Heart right ventricle (tissue), 16 donors: Measurements from ENCODE around the gene TMEM143. TPM values are rescaled to one million over a fixed set of nuclear protein-coding genes. Genes with fewer than 3 reads are reported as not detected.
A peak's percentile ranks its signal among the peaks of the same experiment; 100 is the strongest.
"Not testable (repeated sequence)": the region's sequence is repeated elsewhere in the genome, so short reads cannot be mapped to it uniquely, and the experiment has no call there.

Experiments
- ATAC-seq, 8 donors: fragments of 200-7000 bp; cut with Tn5 transposase; one replicate each; pipeline ENCODE4 v1.9.1; 2020; ENCODE audit warnings: mild to moderate bottlenecking in 8 of 8, moderate library complexity in 8 of 8, moderate number of reproducible peaks in 1 of 8
- DNase-seq, 2 donors: peaks; one replicate each; pipeline ENCODE4 v3.0.0-alpha.2; 2020
- H3K27ac ChIP-seq, 10 donors: fragments of 200-600 bp; sonication (generic) in 2 of 10; one replicate each; pipeline versions ENCODE4 v1.5.0 to v1.8.0; 2020 to 2022; ENCODE audit warnings: mild to moderate bottlenecking in 3 of 10
- H3K27me3 ChIP-seq, 7 donors: fragments of 200-600 bp; one replicate each; pipeline ENCODE4 v1.8.0; 2021 to 2022; ENCODE audit warnings: mild to moderate bottlenecking in 2 of 7
- H3K36me3 ChIP-seq, 9 donors: fragments of 200-600 bp; sonication (generic) in 1 of 9; one replicate each; pipeline versions ENCODE4 v1.5.0 to v1.8.0; 2020 to 2022; ENCODE audit warnings: mild to moderate bottlenecking in 2 of 9
- H3K4me1 ChIP-seq, 9 donors: fragments of 200-600 bp; sonication (generic) in 1 of 9; one replicate each; pipeline versions ENCODE4 v1.5.0 to v1.8.0; 2020 to 2022; ENCODE audit warnings: mild to moderate bottlenecking in 4 of 9
- H3K4me3 ChIP-seq, 10 donors: fragments of 200-600 bp; sonication (generic) in 2 of 10; one replicate each; pipeline versions ENCODE4 v1.5.0 to v1.8.0; 2020 to 2022; ENCODE audit warnings: mild to moderate bottlenecking in 7 of 10, moderate library complexity in 2 of 10
- H3K9me3 ChIP-seq, 11 donors: fragments of 200-600 bp in 10 of 11; sonication (generic) in 2 of 11; one replicate each; pipeline versions ENCODE4 v1.5.0 to v1.8.0; 2013 to 2022; ENCODE audit warnings: mild to moderate bottlenecking in 2 of 11, control low read depth in 1 of 11, moderate library complexity in 1 of 11
- CTCF ChIP-seq, 9 donors: fragments of 200-600 bp; sonication (generic) in 2 of 9; IDR thresholded peaks; one replicate each; pipeline versions ENCODE4 v1.5.0 to v1.8.0; 2021 to 2022; ENCODE audit warnings: antibody characterized with exemption in 9 of 9, mild to moderate bottlenecking in 5 of 9, moderate library complexity in 1 of 9
- WGBS, 2 donors: extraction: QIAGEN DNeasy Blood & Tissue Kit; methylation state at CpG; one replicate each; pipeline ENCODE4 v1.1.7; 2013; ENCODE audit warnings: inconsistent platforms in 1 of 2; 5-methylcytosine and 5-hydroxymethylcytosine counted together
- intact Hi-C, 10 donors: fragments of 100-400 bp; cut with DNase I; formaldehyde crosslinking; loops; one replicate each; pipeline versions ENCODE4 v1.11.1 to v1.14.2; 2022
- polyA plus RNA-seq, 2 donors: library from polyadenylated mRNA; stranded (reverse); fragments of 200-250 nt; gene quantifications; one replicate each; pipeline ENCODE4 v1.2.3, GENCODE V29; 2013
- total RNA-seq, 10 donors: library from RNA; stranded (reverse); fragmentation: NEBNext Ultra II Directional in 3 of 10; extraction: Animal tissue kit (Norgen Biotek cat#: 25700) in 3 of 10; gene quantifications; one replicate each; pipeline versions ENCODE4 v1.2.1 to v1.2.4, GENCODE V29; 2021 to 2023
- donor health status: Arrhythmogenic right ventricular cardiomyopathy.
- donor health status: ischemic (EF 13 %, LVEDD 7.1; RV severe dilation, severe dysfunction).
- donor health status: healthy with polysubstance abuse.
- donor health status: DM: no; HTN: yes; CAD: no.
- donor health status: DM: no; HTN: no; CAD: no.
- donor health status: ischemic (EF 25% LVEDD 6.9; RV normal size, moderate dysfunction).
- donor health status: ischemic (EF 25% LVEDD 5.7; RV mildly dilated, moderate dysfunction).
- donor health status: healthy.
- donor health status: DM: yes; HTN: yes; CAD: no.
- donor health status: Ischemic cardiomyopathy.
- donor health status: ischemic (EF 35%, LVEDD 5.7; RV mildly dilated, moderate dysfunction).
- donor health status: nonischemic (EF 11% LVEDD 7.7; RV severe dilation, severe dysfunction).
- donor health status: DM: yes; HTN: yes; CAD: no.
- donor health status: PGD.
- donor health status: ischemic (EF 29% LVEDD 5.4; RV normal size, mild dysfunction).
- donor health status: nonischemic (EF 23%, LVEDD 6.1; RV moderate dilation, normal function).

TMEM143 gene
- total and polyA plus RNA-seq, 12 donors: 9.7 to 110 (median 80.4) TPM

DNA sequence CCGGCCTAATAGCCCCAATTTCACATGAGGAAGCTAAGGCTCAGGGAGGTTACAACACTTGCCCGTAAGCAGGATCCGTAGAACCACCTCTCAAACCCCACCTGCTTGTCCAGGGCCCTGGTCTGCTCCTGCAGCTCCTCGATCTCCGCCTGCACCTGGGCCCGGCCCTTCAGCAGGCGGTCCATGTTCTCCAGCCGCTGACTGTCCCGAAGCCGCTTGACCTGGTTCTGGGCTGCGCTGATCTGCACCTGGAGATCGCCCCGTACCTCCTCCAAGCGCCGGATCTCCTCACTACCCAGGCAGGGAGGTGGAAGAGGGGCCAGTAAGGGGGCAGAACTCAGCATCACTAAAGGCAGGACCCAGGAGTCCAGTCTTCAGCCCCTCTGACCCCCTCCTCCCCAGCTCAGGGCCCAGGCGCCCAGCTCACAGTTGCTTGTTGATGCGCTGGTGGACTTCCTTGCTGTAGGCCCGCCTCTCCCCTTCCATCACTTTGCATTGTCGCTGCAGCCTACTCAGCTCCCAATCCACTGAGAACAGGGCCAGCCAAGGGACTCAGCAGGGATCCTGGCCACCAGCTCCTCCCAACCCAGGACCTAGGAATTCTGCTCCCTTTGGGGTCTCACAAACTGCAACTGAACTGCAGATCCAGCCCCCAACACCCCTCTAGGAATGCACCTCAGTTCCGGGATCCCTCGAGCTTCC is 45.3 kb downstream of the TMEM143 start:
- H3K4me3 ChIP-seq: no peak overlapping the region
- H3K4me1 ChIP-seq: peaks cover 4 to 34% (median 30%) of the 10 kb centered on the region in 9 donors
- H3K27me3 ChIP-seq: no peaks in the 10 kb centered on the region
- ATAC-seq (no peak), DNase-seq (no peak)
- H3K27ac ChIP-seq: no peak overlapping the region
- H3K36me3 ChIP-seq: no peaks in the 10 kb centered on the region
- H3K9me3 ChIP-seq: no peaks in the 10 kb centered on the region
- WGBS, 2 donors: 94 to 96% methylated on average over 21 of the region's 21 CpGs
- intact Hi-C loops: loop anchor here in 4 of 10 donors (5.0 to 10.0 kb wide), 3 partner anchors 176 to 269 kb away; no protein-coding TSS in a partner anchor
- no peak for TF ChIP-seq CTCF (IDR thresholded peaks at IDR 0.05)

DNA sequence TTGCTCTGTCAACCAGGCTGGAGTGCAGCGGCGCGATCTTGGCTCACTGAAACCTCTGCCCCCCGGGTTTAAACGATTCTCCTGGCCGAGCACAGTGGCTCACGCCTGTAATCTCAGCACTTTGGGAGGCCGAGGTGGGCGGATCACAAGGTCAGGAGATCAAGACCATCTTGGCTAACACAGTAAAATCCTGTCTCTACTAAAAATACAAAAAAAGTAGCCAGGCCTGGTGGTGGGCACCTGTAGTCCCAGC is 46.1 kb downstream of the TMEM143 start:
- H3K9me3 ChIP-seq, H3K27me3 ChIP-seq, ATAC-seq, H3K27ac ChIP-seq, H3K36me3 ChIP-seq, H3K4me3 ChIP-seq, DNase-seq: not testable (repeated sequence)
- intact Hi-C loops: loop anchor here in 4 of 10 donors (5.0 to 10.0 kb wide), 3 partner anchors 177 to 270 kb away; no protein-coding TSS in a partner anchor
- H3K4me1 ChIP-seq: peaks cover 4 to 26% (median 23%) of the 10 kb centered on the region in 9 donors
- WGBS, 2 donors: 62 to 69% methylated on average over 9 of the region's 9 CpGs

DNA sequence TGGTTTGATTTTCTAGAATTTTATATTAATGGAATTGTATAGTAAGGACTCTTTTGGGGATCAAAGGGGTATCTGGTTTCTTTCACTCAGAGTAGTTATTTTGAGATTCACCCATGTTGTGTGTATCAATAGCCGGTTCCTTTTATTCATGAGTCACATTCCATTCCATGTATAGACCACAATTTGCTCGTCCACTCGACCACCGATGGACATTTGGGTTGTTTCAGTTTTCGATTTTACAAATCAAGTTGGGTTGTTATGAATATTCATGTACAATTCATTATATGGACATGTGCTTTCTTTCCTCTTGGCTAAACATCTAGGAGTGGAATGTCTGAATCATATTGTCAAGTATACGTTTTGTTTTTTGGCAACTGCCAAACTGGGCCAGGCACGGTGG is 48.0 kb downstream of the TMEM143 start:
- Histone ChIP-seq H3K4me3 (no peak overlapping the region), H3K36me3 (no peaks in the 10 kb centered on the region), H3K27me3 (no peaks in the 10 kb centered on the region), H3K9me3 (no peaks in the 10 kb centered on the region), H3K4me1 (peaks cover 0 to 15% (median 9%) of the 10 kb centered on the region in 9 donors), H3K27ac (no peak overlapping the region)
- WGBS, 2 donors: 71 to 75% methylated on average over 7 of the region's 7 CpGs
- intact Hi-C loops: loop anchor here in 4 of 10 donors (5.0 to 10.0 kb wide), 3 partner anchors 179 to 272 kb away; no protein-coding TSS in a partner anchor
- no peak for TF ChIP-seq CTCF (IDR thresholded peaks at IDR 0.05)
- DNase-seq: no peak
- no peak for ATAC-seq

- intact Hi-C loops: loop anchor here in 4 of 10 donors (5.0 to 10.0 kb wide), 3 partner anchors 183 to 276 kb away; no protein-coding TSS in a partner anchor
- no peak for DNase-seq
- Histone ChIP-seq H3K27ac (peak overlapping the region in 6 of 10 donors; percentile 45 to 81 (median 64)), H3K27me3 (no peaks in the 10 kb centered on the region), H3K4me1 (peaks cover 7 to 31% (median 18%) of the 10 kb centered on the region in 9 donors), H3K4me3 (no peak overlapping the region), H3K36me3 (no peaks in the 10 kb centered on the region), H3K9me3 (no peaks in the 10 kb centered on the region)
- WGBS, 2 donors: 94 to 96% methylated on average over 11 of the region's 11 CpGs
- TF ChIP-seq CTCF (IDR thresholded peaks at IDR 0.05): no peak
- no peak for ATAC-seq
These were observed 52.4 kb downstream of the TMEM143 start for GRCh38 chr19:48311384-48311783.

- peak; percentile 33 to 86 (median 78) for ATAC-seq
- DNase-seq: peak in 1 of 2 donors; percentile 79
- TF ChIP-seq CTCF (IDR thresholded peaks at IDR 0.05): no peak
- Histone ChIP-seq H3K36me3 (no peaks in the 10 kb centered on the region), H3K27ac (peak overlapping the region in 9 of 10 donors; percentile 18 to 81 (median 60)), H3K9me3 (no peaks in the 10 kb centered on the region), H3K4me1 (peaks cover 7 to 31% (median 18%) of the 10 kb centered on the region in 9 donors), H3K27me3 (no peaks in the 10 kb centered on the region), H3K4me3 (no peak overlapping the region)
- intact Hi-C loops: loop anchor here in 4 of 10 donors (5.0 to 10.0 kb wide), 3 partner anchors 185 to 277 kb away; no protein-coding TSS in a partner anchor
- WGBS, 2 donors: 21 to 27% methylated on average over 7 of the region's 7 CpGs
These were observed 53.5 kb downstream of the TMEM143 start for GRCh38 chr19:48310227-48310626.

DNA sequence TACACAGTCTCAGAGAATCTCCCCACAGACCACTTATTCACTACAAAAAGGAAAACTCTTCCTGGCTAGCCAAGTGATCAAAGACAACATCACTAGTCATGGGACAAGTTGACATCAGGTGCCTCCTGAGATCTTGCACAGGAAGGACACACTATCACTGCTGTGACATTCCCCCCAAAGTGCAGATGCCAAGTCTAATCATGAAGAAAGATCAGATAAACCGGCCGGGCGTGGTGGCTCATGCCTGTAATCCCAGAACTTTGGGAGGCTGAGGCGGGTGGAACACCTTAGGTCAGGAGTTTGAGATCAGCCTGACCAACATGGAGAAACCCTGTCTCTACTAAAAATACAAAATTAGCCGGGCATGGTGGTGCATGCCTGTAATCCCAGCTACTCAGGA is 54.0 kb downstream of the TMEM143 start:
- H3K4me3 ChIP-seq, H3K27me3 ChIP-seq, DNase-seq, H3K36me3 ChIP-seq, H3K9me3 ChIP-seq: not testable (repeated sequence)
- H3K4me1 ChIP-seq: peaks cover 7 to 31% (median 18%) of the 10 kb centered on the region in 9 donors
- WGBS, 2 donors: 51 to 54% methylated on average over 5 of the region's 5 CpGs
- intact Hi-C loops: loop anchor here in 5 of 10 donors (5.0 to 10.0 kb wide), 4 partner anchors 42 to 278 kb away; no protein-coding TSS in a partner anchor
- ATAC-seq: peak in 2 of 8 donors; percentile 13 to 28
- peak overlapping the region in 8 of 10 donors; percentile 30 to 81 (median 60) for H3K27ac ChIP-seq
